Mesenchymal stem cell (in vitro differentiated cells and primary cell): Measurements from ENCODE around the gene RPS18.

Source experiments
- DNase-seq: peaks from one replicate; pipeline ENCODE4 v3.0.0-alpha.2; 2013
- H2AFZ ChIP-seq: one replicate; pipeline ENCODE4 v1.6.1; 2013; ENCODE audit warnings: low read depth, mild to moderate bottlenecking, control low read depth, inconsistent platforms, low read length, moderate library complexity
- H2AK5ac ChIP-seq: 2 replicates; pipeline ENCODE4 v1.6.1; 2013; ENCODE audit warnings: low read length, moderate library complexity, mild to moderate bottlenecking, inconsistent platforms; ENCODE audit not compliant: severe bottlenecking
- H2BK120ac ChIP-seq: one replicate; pipeline ENCODE4 v1.6.1; 2013; ENCODE audit warnings: low read depth, mild to moderate bottlenecking, inconsistent platforms, low read length, moderate library complexity
- H2BK12ac ChIP-seq, 2 experiments: one replicate each; pipeline ENCODE4 v1.6.1; 2013; ENCODE audit warnings: inconsistent platforms in 2 of 2, low read length in 2 of 2, mild to moderate bottlenecking in 2 of 2, moderate library complexity in 2 of 2, control low read depth in 1 of 2
- H2BK15ac ChIP-seq: one replicate; pipeline ENCODE4 v1.6.1; 2013; ENCODE audit warnings: mild to moderate bottlenecking, low read depth, inconsistent platforms; ENCODE audit not compliant: poor library complexity, severe bottlenecking
- H2BK5ac ChIP-seq: 2 replicates; pipeline ENCODE4 v1.6.1; 2013; ENCODE audit warnings: low read depth, mild to moderate bottlenecking, low read length, control low read depth, inconsistent platforms; ENCODE audit not compliant: poor library complexity, severe bottlenecking
- H3K14ac ChIP-seq, 2 experiments: one replicate each; pipeline ENCODE4 v1.6.1; 2013; ENCODE audit warnings: inconsistent platforms in 2 of 2, low read length in 2 of 2, control low read depth in 1 of 2, mild to moderate bottlenecking in 1 of 2, moderate library complexity in 1 of 2
- H3K18ac ChIP-seq, 2 experiments: one replicate each; pipeline ENCODE4 v1.6.1; 2013; ENCODE audit warnings: inconsistent platforms in 2 of 2, low read length in 2 of 2, control low read depth in 1 of 2, low read depth in 1 of 2, mild to moderate bottlenecking in 1 of 2
- H3K23ac ChIP-seq, 2 experiments: one replicate each; pipeline ENCODE4 v1.6.1; 2013; ENCODE audit warnings: inconsistent platforms in 2 of 2, low read length in 2 of 2, mild to moderate bottlenecking in 2 of 2, moderate library complexity in 2 of 2, control low read depth in 1 of 2
- H3K27ac ChIP-seq: 2 replicates; pipeline ENCODE4 v1.5.1; 2013; ENCODE audit warnings: mild to moderate bottlenecking, moderate library complexity, low read length, control low read depth, inconsistent platforms; ENCODE audit not compliant: poor library complexity, severe bottlenecking
- H3K27me3 ChIP-seq, 2 experiments: 2 replicates each; pipeline versions ENCODE4 v1.6.1 to v1.7.0; 2013; ENCODE audit warnings: low read length in 2 of 2, mild to moderate bottlenecking in 2 of 2, moderate library complexity in 2 of 2, control low read depth in 1 of 2, inconsistent platforms in 1 of 2; ENCODE audit not compliant: control insufficient read depth in 1 of 2, insufficient read depth in 1 of 2
- H3K36me3 ChIP-seq, 2 experiments: 2 replicates each; pipeline versions ENCODE4 v1.6.1 to v1.7.0; 2013; ENCODE audit warnings: low read length in 2 of 2, control low read depth in 1 of 2, inconsistent platforms in 1 of 2, low read depth in 1 of 2, mild to moderate bottlenecking in 1 of 2; ENCODE audit not compliant: insufficient read depth in 2 of 2, control insufficient read depth in 1 of 2
- H3K4ac ChIP-seq, 2 experiments: one replicate each; pipeline ENCODE4 v1.6.1; 2013; ENCODE audit warnings: inconsistent platforms in 2 of 2, low read length in 2 of 2, mild to moderate bottlenecking in 2 of 2, moderate library complexity in 2 of 2, control low read depth in 1 of 2, low read depth in 1 of 2
- H3K4me1 ChIP-seq: 2 replicates; pipeline ENCODE4 v1.6.1; 2013; ENCODE audit warnings: low read depth, low read length, control low read depth; ENCODE audit not compliant: control insufficient read depth, insufficient read depth
- H3K4me2 ChIP-seq: 2 replicates; pipeline ENCODE4 v1.6.1; 2013; ENCODE audit warnings: low read length, mild to moderate bottlenecking, inconsistent platforms; ENCODE audit not compliant: poor library complexity, severe bottlenecking
- H3K4me3 ChIP-seq, 2 experiments: 2 replicates each; pipeline versions ENCODE4 v1.5.1 to v1.7.0; 2013; ENCODE audit warnings: low read length in 2 of 2, mild to moderate bottlenecking in 2 of 2, control low read depth in 1 of 2, low read depth in 1 of 2; ENCODE audit not compliant: insufficient read depth in 1 of 2
- H3K79me1 ChIP-seq: replicated peaks from 2 replicates; pipeline ENCODE4 v1.6.1; 2013; ENCODE audit warnings: mild to moderate bottlenecking, control low read depth, low read length, inconsistent platforms; ENCODE audit not compliant: poor library complexity, severe bottlenecking
- H3K9ac ChIP-seq: 2 replicates; pipeline ENCODE4 v1.7.0; 2013; ENCODE audit warnings: mild to moderate bottlenecking, low read length, moderate library complexity
- H3K9me3 ChIP-seq: 2 replicates; pipeline ENCODE4 v1.7.0; 2013; ENCODE audit warnings: mild to moderate bottlenecking, low read length; ENCODE audit not compliant: control insufficient read depth
- H4K8ac ChIP-seq: one replicate; pipeline ENCODE4 v1.6.1; 2013; ENCODE audit warnings: inconsistent platforms, mild to moderate bottlenecking, low read length, moderate library complexity
- H4K91ac ChIP-seq: one replicate; pipeline ENCODE4 v1.6.1; 2013; ENCODE audit warnings: mild to moderate bottlenecking, low read length, inconsistent platforms
- WGBS: methylation state at CpG from one replicate; pipeline ENCODE4 v1.1.7; 2013; ENCODE audit warnings: mixed read lengths; 5-methylcytosine and 5-hydroxymethylcytosine counted together

Gene RPS18

GRCh38 chr6:33289784-33290315 lies 18.0 kb downstream of the RPS18 start:
- Histone ChIP-seq H3K4me3 (peak overlapping the region; percentile 73 to 97), H4K91ac (peak overlapping the region; percentile 66)
- WGBS, result 13% methylated on average over 8 of the region's 14 CpGs

GRCh38 chr6:33290459-33290858 lies 18.6 kb downstream of the RPS18 start:
- Histone ChIP-seq H3K4me1 (peaks cover 15% of the 10 kb centered on the region), H2BK120ac (no peak overlapping the region), H3K4me2 (peak overlapping the region; percentile 78), H3K79me1 (peaks cover 39% of the 10 kb centered on the region), H4K91ac (no peak overlapping the region), H3K36me3 (peaks cover 50 to 74% of the 10 kb centered on the region in 2 experiments), H2AK5ac (no peak overlapping the region), H3K14ac (no peak overlapping the region), H2BK12ac (no peak overlapping the region), H3K18ac (no peak overlapping the region), H2BK5ac (no peak overlapping the region), H3K27me3 (no peaks in the 10 kb centered on the region), H2AFZ (no peak overlapping the region), H3K4ac (no peak overlapping the region), H3K9me3 (no peaks in the 10 kb centered on the region), H4K8ac (no peak overlapping the region), H3K23ac (no peak overlapping the region), H3K9ac (peak overlapping the region; percentile 96), H3K4me3 (peak overlapping the region in 1 of 2 experiments; percentile 97), H3K27ac (no peak overlapping the region), H2BK15ac (no peak overlapping the region)
- DNase-seq, result no peak
- whole genome bisulfite sequencing, result 89% methylated on average over 7 of the region's 7 CpGs

More at GRCh38 chr6:33289784-33290315, 18.0 kb downstream of the RPS18 start:
- no peak overlapping the region for H2AK5ac ChIP-seq
- peak overlapping the region; percentile 8 to 9 for H3K4ac ChIP-seq
- H3K27ac ChIP-seq, result no peak overlapping the region
- H3K23ac ChIP-seq, result no peak overlapping the region
- peak overlapping the region; percentile 21 for H4K8ac ChIP-seq
- peaks cover 35% of the 10 kb centered on the region for H3K79me1 ChIP-seq
- DNase-seq, result peak; percentile 56
- H3K14ac ChIP-seq, result no peak overlapping the region
- H2AFZ ChIP-seq, result no peak overlapping the region
- H2BK15ac ChIP-seq, result no peak overlapping the region
- H2BK5ac ChIP-seq, result no peak overlapping the region
- H3K4me2 ChIP-seq, result peak overlapping the region; percentile 78
- no peaks in the 10 kb centered on the region for H3K27me3 ChIP-seq
- peaks cover 15% of the 10 kb centered on the region for H3K4me1 ChIP-seq
- H3K9ac ChIP-seq, result peak overlapping the region; percentile 96
- no peaks in the 10 kb centered on the region for H3K9me3 ChIP-seq
- no peak overlapping the region for H2BK12ac ChIP-seq
- peak overlapping the region in 1 of 2 experiments; percentile 63 for H3K18ac ChIP-seq
- H3K36me3 ChIP-seq, result peaks cover 48 to 74% of the 10 kb centered on the region in 2 experiments
- H2BK120ac ChIP-seq, result no peak overlapping the region

GRCh38 chr6:33292996-33293682 lies 21.3 kb downstream of the RPS18 start:
- H2BK12ac ChIP-seq, result no peak overlapping the region
- H4K8ac ChIP-seq, result no peak overlapping the region
- H3K4me1 ChIP-seq, result peaks cover 20% of the 10 kb centered on the region
- no peaks in the 10 kb centered on the region for H3K27me3 ChIP-seq
- H3K14ac ChIP-seq, result no peak overlapping the region
- peaks cover 43 to 62% of the 10 kb centered on the region in 2 experiments for H3K36me3 ChIP-seq
- peaks cover 45% of the 10 kb centered on the region for H3K79me1 ChIP-seq
- no peak overlapping the region for H2BK15ac ChIP-seq
- H2AK5ac ChIP-seq, result no peak overlapping the region
- no peak overlapping the region for H3K18ac ChIP-seq
- no peak overlapping the region for H2BK5ac ChIP-seq
- no peak overlapping the region for H3K4me3 ChIP-seq
- H3K9ac ChIP-seq, result no peak overlapping the region
- no peak overlapping the region for H3K27ac ChIP-seq
- H3K4ac ChIP-seq, result no peak overlapping the region
- no peak overlapping the region for H3K23ac ChIP-seq
- no peak overlapping the region for H4K91ac ChIP-seq
- H3K4me2 ChIP-seq, result no peak overlapping the region
- H2BK120ac ChIP-seq, result no peak overlapping the region
- WGBS, result 94% methylated on average over 15 of the region's 16 CpGs
- DNase-seq, result no peak
- H2AFZ ChIP-seq, result no peak overlapping the region
- H3K9me3 ChIP-seq, result no peaks in the 10 kb centered on the region

GRCh38 chr6:33294086-33294823 lies 22.4 kb downstream of the RPS18 start:
- no peaks in the 10 kb centered on the region for H3K9me3 ChIP-seq
- H3K4ac ChIP-seq, result no peak overlapping the region
- peaks cover 43% of the 10 kb centered on the region for H3K79me1 ChIP-seq
- H3K4me1 ChIP-seq, result peaks cover 19% of the 10 kb centered on the region
- no peak overlapping the region for H4K8ac ChIP-seq
- no peak overlapping the region for H2BK15ac ChIP-seq
- no peak overlapping the region for H2BK120ac ChIP-seq
- no peak overlapping the region for H2AK5ac ChIP-seq
- no peak overlapping the region for H2BK5ac ChIP-seq
- no peak overlapping the region for H2BK12ac ChIP-seq
- no peak overlapping the region for H2AFZ ChIP-seq
- H3K4me3 ChIP-seq, result no peak overlapping the region
- WGBS, result 73% methylated on average over 10 of the region's 10 CpGs
- H3K36me3 ChIP-seq, result peaks cover 43 to 61% of the 10 kb centered on the region in 2 experiments
- H4K91ac ChIP-seq, result no peak overlapping the region
- DNase-seq, result no peak
- H3K14ac ChIP-seq, result no peak overlapping the region
- H3K18ac ChIP-seq, result no peak overlapping the region
- no peak overlapping the region for H3K4me2 ChIP-seq
- peak overlapping the region; percentile 12 for H3K9ac ChIP-seq
- no peak overlapping the region for H3K23ac ChIP-seq
- no peaks in the 10 kb centered on the region for H3K27me3 ChIP-seq
- H3K27ac ChIP-seq, result no peak overlapping the region
